ENCODE results near the gene KIF9.
"Not testable (repeated sequence)": the region's sequence is repeated elsewhere in the genome, so short reads cannot be mapped to it uniquely, and the experiment has no call there.

KIF9 gene

GRCh38 chr3:47247131-47248064 is 35.2 kb downstream of the KIF9 start:
- no peak for DNase-seq

- DNase-seq: no peak
Measured at GRCh38 chr3:47245271-47245670, 37.3 kb downstream of the KIF9 start.

- DNase-seq: no peak
Measured at GRCh38 chr3:47244531-47245100, 38.0 kb downstream of the KIF9 start.

- DNase-seq: no peak
Measured at GRCh38 chr3:47243419-47244147, 39.0 kb downstream of the KIF9 start.

DNA sequence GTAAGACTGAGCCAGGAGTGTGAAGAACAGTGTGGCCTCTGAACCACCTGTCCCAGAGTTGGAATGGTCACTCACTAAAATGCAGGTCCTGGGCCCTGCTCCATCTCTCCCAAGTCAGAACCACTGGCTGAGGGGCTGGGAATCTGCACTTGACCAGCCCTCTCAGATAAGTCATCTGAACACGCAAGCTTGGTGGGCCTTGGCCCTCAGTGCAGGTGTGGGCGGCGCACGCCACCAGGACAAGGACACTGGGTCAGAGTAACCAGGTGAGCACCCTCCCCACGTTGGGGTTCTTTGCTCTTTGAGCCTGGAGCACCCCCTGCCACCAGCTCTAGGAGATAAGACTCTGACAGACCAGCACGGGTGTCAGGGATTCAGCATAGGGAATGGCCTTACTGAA is 42.7 kb downstream of the KIF9 start:
- DNase-seq: no peak

- DNase-seq: no peak
Measured at GRCh38 chr3:47238017-47238416, 44.6 kb downstream of the KIF9 start.

GRCh38 chr3:47228088-47228487 is 54.5 kb downstream of the KIF9 start:
- DNase-seq: no peak

- no peak for DNase-seq
Measured at GRCh38 chr3:47227678-47228077, 54.9 kb downstream of the KIF9 start.

- DNase-seq: no peak
Measured at GRCh38 chr3:47225310-47225906, 57.2 kb downstream of the KIF9 start.

- no peak for DNase-seq
Measured at GRCh38 chr3:47223755-47224154, 58.8 kb downstream of the KIF9 start.

- DNase-seq: no peak
Measured at GRCh38 chr3:47221798-47222197, 60.8 kb downstream of the KIF9 start.

GRCh38 chr3:47210863-47211405 is 71.7 kb downstream of the KIF9 start:
- DNase-seq: no peak

DNA sequence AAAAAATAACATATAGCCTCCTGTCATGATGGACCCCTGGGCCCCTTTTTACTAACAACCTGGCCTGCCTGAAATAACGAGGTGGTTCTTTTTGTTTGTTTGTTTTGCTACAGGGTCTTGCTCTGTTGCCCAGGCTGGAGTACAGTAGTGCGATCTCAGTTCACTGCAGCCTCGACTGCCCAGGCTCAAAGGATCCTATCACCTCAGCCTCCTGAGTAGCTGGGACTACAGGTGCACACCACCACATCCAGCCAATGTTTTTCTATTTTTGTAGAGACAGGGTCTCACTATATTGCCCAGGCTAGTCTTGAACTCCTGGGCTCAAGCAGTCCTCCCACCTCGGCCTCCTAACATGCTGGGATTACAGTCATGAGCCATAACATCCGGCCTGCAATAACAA is 76.6 kb downstream of the KIF9 start:
- not testable (repeated sequence) for DNase-seq

GRCh38 chr3:47204875-47205274 is 77.7 kb downstream of the KIF9 start:
- DNase-seq: no peak

DNA sequence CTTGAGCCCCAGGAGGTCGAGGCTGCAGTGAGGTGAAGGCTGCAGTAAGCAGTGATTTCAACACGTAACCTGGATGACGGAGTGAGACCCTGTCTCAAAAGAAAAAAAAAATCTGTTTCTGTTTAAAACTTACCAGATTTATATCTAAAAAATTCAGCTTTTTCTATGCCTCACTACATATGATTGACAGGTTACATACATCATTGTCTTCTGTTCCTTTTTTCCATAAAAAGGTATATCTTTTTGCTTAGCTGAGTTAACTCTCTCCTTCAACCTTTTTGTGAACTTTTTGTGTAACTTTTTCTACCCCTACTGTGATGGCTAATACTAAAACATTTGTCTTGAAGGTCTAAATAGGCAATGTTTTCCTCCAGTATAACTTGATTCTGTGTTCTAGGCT is 80.1 kb downstream of the KIF9 start:
- DNase-seq: no peak

GRCh38 chr3:47197287-47197686 is 85.3 kb downstream of the KIF9 start:
- DNase-seq: no peak

DNA sequence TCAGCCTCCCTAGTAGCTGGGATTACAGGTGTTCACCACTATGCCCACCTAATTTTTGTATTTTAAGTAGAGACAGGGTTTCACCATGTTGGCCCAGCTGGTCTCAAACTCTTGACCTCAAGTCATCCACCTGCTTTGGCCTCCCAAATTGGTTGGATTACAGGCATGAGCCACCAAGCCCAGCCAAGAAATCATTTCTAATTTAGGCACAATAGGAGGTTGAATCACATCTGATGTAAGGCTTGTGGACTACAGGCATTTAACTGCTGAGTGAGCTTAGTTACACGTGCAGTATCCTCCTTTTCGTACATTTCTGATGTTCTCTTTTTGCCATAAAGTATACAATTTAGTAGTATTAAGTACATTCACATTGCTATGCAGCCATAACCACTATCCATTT is 87.6 kb downstream of the KIF9 start:
- no peak for DNase-seq

DNA sequence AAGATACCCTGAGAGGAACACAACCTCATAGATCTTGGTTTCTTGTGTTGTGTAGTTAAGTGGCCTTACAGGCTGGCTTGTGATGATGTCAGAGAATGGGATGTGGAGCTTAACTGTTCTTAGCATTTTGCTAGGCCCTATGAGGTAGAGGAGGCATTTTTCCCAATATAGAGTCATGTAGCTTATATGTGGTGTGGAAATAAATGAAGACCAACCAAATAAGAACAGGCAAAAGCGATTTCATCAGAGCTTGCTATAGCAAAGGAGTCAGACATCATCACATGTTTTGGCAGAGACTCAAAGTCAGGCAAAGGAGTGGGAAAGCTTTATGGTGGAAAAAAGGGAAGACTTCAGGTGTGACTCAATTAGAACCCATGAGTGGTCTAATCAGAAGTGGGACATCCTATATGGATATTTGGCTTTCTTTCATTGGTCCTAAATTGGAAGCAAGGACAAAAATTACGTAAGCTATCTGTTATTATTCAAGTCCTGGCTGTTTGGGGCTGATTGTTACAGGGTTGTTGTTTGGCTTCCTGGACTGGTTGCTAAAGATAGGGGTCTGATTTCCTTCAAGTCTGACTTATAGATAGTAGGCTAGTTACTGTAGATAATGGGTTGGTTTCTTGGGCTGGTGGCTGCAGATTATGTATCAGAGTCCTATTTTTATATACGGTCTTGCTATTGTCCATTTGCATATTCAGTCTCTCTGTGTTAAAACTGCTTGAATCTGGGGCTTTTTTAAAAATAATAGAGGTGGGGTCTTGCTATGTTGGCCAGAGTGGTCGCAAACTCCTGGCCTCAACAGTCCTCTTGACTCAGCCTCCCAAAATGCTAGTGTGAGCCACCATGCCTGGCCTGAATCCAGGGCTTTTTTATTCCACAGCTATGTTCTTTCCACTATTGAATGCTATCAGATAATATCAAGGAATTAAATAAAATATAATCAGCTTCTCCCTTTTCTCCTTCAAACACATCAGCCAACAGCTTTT is 88.4 kb downstream of the KIF9 start:
- DNase-seq: no peak

DNA sequence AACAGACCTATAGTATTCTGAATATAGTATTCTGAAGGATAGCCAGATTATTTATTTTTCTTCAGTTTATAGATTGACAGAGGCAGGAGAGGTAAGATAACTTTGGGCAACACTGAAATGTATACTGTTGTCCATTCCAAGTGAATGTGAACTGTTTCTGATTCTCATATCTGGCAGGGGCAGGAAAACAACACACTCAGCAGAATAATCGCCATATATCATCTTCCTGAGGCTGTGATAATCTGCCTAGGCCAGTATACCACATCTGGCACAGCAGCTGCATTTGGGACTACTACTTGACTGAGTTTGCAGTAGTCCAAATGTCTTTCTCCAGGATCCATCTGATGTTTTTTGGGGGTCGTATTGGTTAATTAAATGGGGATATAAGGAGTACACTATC is 96.3 kb downstream of the KIF9 start:
- DNase-seq: no peak

DNA sequence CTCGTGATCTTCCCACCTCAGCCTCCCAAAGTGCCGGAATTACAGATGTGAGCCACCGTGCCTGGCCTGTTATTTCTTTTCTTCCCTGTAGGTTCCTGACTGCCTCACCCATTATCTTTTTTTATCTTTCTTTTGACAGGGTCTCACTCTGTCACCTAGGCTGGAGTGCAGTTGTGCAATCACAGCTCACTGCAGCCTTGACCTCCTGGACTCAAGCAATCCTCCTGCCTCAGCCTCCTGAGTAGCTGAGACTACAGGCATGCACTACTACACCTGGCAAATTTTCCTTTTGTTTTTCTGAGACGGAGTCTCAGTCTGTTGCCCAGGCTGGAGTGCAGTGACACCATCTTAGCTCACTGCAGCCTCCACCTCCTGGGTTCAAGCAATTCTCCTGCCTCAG is 100.9 kb downstream of the KIF9 start:
- not testable (repeated sequence) for DNase-seq

DNA sequence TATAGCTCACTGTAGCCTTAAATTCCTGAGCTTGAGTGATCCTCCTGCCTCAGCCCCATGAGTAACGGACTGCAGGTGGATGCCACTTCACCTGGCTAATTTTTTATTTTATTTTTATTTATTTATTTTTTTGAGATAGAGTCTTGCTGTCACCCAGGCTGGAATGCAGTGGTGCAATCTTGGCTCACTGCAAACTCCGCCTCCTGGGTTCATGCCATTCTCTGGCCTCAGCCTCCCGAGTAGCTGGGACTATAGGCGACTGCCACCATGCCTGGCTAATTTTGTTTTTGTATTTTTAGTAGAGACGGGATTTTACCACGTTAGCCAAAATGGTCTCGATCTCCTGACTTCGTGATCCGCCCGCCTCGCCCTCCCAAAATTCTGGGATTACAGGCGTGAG is 102.6 kb downstream of the KIF9 start:
- not testable (repeated sequence) for DNase-seq

Data from NCI-H526 (cell line).